Measurements from ENCODE around the gene DGKB. TPM values are rescaled to one million over a fixed set of nuclear protein-coding genes. Genes with fewer than 3 reads are reported as not detected.

The DGKB gene
- total RNA-seq, 2 donors from 2014 or later = not detected

- ATAC-seq = no peak
- peaks cover 11% of the 10 kb centered on the region for H3K9me3 Mint-ChIP-seq
Observed at GRCh38 chr7:14184292-14184864, 718.2 kb downstream of the DGKB start.

GRCh38 chr7:14179781-14180180 lies 722.8 kb downstream of the DGKB start:
- DNase-seq (ENCODE audit: low spot score) (no peak), ATAC-seq (no peak)
- no peaks in the 10 kb centered on the region for H3K4me1 Mint-ChIP-seq (ENCODE audit: low read depth in 2 of 2)
- no peaks in the 10 kb centered on the region for H3K27me3 Mint-ChIP-seq
- H3K36me3 Mint-ChIP-seq = no peaks in the 10 kb centered on the region
- H3K27ac Mint-ChIP-seq = no peak overlapping the region
- peaks cover 1% of the 10 kb centered on the region for H3K9me3 Mint-ChIP-seq
- H3K4me3 Mint-ChIP-seq = no peak overlapping the region

More at GRCh38 chr7:14184292-14184864, 718.2 kb downstream of the DGKB start:
- Mint-ChIP-seq H3K4me3 (no peak overlapping the region), H3K4me1 (ENCODE audit: low read depth in 2 of 2) (no peaks in the 10 kb centered on the region), H3K27ac (no peak overlapping the region), H3K36me3 (peaks cover 10% of the 10 kb centered on the region), H3K27me3 (no peaks in the 10 kb centered on the region)
- DNase-seq (ENCODE audit: low spot score) = no peak

- ATAC-seq = no peak
- no peak for DNase-seq (ENCODE audit: low spot score)
- Mint-ChIP-seq H3K27ac (no peak overlapping the region), H3K36me3 (no peaks in the 10 kb centered on the region), H3K4me1 (ENCODE audit: low read depth in 2 of 2) (no peaks in the 10 kb centered on the region), H3K9me3 (no peaks in the 10 kb centered on the region), H3K4me3 (no peak overlapping the region), H3K27me3 (no peaks in the 10 kb centered on the region)
Observed at GRCh38 chr7:14177876-14178275, 724.7 kb downstream of the DGKB start.

GRCh38 chr7:14170872-14171271 lies 731.7 kb downstream of the DGKB start:
- ATAC-seq = no peak

GRCh38 chr7:14158111-14158510 lies 744.4 kb downstream of the DGKB start:
- Mint-ChIP-seq H3K9me3 (peaks cover 15% of the 10 kb centered on the region), H3K27me3 (no peaks in the 10 kb centered on the region), H3K4me3 (no peak overlapping the region), H3K36me3 (no peaks in the 10 kb centered on the region), H3K4me1 (ENCODE audit: low read depth in 2 of 2) (no peaks in the 10 kb centered on the region), H3K27ac (no peak overlapping the region)
- no peak for ATAC-seq
- no peak for DNase-seq (ENCODE audit: low spot score)

More at GRCh38 chr7:14170872-14171271, 731.7 kb downstream of the DGKB start:
- Mint-ChIP-seq H3K4me1 (ENCODE audit: low read depth in 2 of 2) (no peaks in the 10 kb centered on the region), H3K4me3 (no peak overlapping the region), H3K27ac (no peak overlapping the region), H3K9me3 (peaks cover 21% of the 10 kb centered on the region), H3K36me3 (peaks cover 7% of the 10 kb centered on the region), H3K27me3 (no peaks in the 10 kb centered on the region)
- no peak for DNase-seq (ENCODE audit: low spot score)

GRCh38 chr7:14156436-14156835 lies 746.1 kb downstream of the DGKB start:
- ATAC-seq (no peak), DNase-seq (ENCODE audit: low spot score) (no peak)
- no peaks in the 10 kb centered on the region for H3K36me3 Mint-ChIP-seq
- H3K4me3 Mint-ChIP-seq = no peak overlapping the region
- H3K27me3 Mint-ChIP-seq = no peaks in the 10 kb centered on the region
- H3K9me3 Mint-ChIP-seq = peaks cover 14% of the 10 kb centered on the region
- no peak overlapping the region for H3K27ac Mint-ChIP-seq
- H3K4me1 Mint-ChIP-seq (ENCODE audit: low read depth in 2 of 2) = no peaks in the 10 kb centered on the region

- no peak overlapping the region for H3K4me3 Mint-ChIP-seq
- H3K4me1 Mint-ChIP-seq (ENCODE audit: low read depth in 2 of 2) = no peaks in the 10 kb centered on the region
Observed at GRCh38 chr7:14148974-14149373, 753.6 kb downstream of the DGKB start.

GRCh38 chr7:14147532-14147931 lies 755.0 kb downstream of the DGKB start:
- no peaks in the 10 kb centered on the region for H3K27me3 Mint-ChIP-seq
- ATAC-seq = no peak
- no peak overlapping the region for H3K4me3 Mint-ChIP-seq
- H3K9me3 Mint-ChIP-seq = no peaks in the 10 kb centered on the region
- H3K36me3 Mint-ChIP-seq = no peaks in the 10 kb centered on the region
- no peak overlapping the region for H3K27ac Mint-ChIP-seq
- DNase-seq (ENCODE audit: low spot score) = no peak
- no peaks in the 10 kb centered on the region for H3K4me1 Mint-ChIP-seq (ENCODE audit: low read depth in 2 of 2)

More at GRCh38 chr7:14148974-14149373, 753.6 kb downstream of the DGKB start:
- Mint-ChIP-seq H3K9me3 (no peaks in the 10 kb centered on the region), H3K27me3 (no peaks in the 10 kb centered on the region), H3K27ac (no peak overlapping the region), H3K36me3 (no peaks in the 10 kb centered on the region)
- no peak for ATAC-seq
- no peak for DNase-seq (ENCODE audit: low spot score)

- Mint-ChIP-seq H3K4me3 (no peak overlapping the region), H3K9me3 (peaks cover 2% of the 10 kb centered on the region), H3K27ac (no peak overlapping the region), H3K4me1 (ENCODE audit: low read depth in 2 of 2) (no peaks in the 10 kb centered on the region), H3K36me3 (no peaks in the 10 kb centered on the region), H3K27me3 (no peaks in the 10 kb centered on the region)
- no peak for ATAC-seq
- no peak for DNase-seq (ENCODE audit: low spot score)
Observed at GRCh38 chr7:14144538-14144937, 758.0 kb downstream of the DGKB start.

- Mint-ChIP-seq H3K27ac (no peak overlapping the region), H3K36me3 (no peaks in the 10 kb centered on the region), H3K4me3 (no peak overlapping the region), H3K9me3 (peaks cover 3% of the 10 kb centered on the region), H3K27me3 (no peaks in the 10 kb centered on the region), H3K4me1 (ENCODE audit: low read depth in 2 of 2) (no peaks in the 10 kb centered on the region)
- ATAC-seq (no peak), DNase-seq (ENCODE audit: low spot score) (no peak)
Observed at GRCh38 chr7:14144109-14144508, 758.4 kb downstream of the DGKB start.

GRCh38 chr7:14137676-14138075 lies 764.9 kb downstream of the DGKB start:
- H3K9me3 Mint-ChIP-seq = peaks cover 6% of the 10 kb centered on the region
- H3K36me3 Mint-ChIP-seq = no peaks in the 10 kb centered on the region
- no peaks in the 10 kb centered on the region for H3K4me1 Mint-ChIP-seq (ENCODE audit: low read depth in 2 of 2)
- H3K27me3 Mint-ChIP-seq = no peaks in the 10 kb centered on the region
- no peak overlapping the region for H3K4me3 Mint-ChIP-seq
- no peak overlapping the region for H3K27ac Mint-ChIP-seq
- DNase-seq (ENCODE audit: low spot score) (no peak), ATAC-seq (no peak)

GRCh38 chr7:14133752-14134151 lies 768.8 kb downstream of the DGKB start:
- no peak overlapping the region for H3K4me3 Mint-ChIP-seq
- H3K27ac Mint-ChIP-seq = no peak overlapping the region
- ATAC-seq = no peak
- no peaks in the 10 kb centered on the region for H3K36me3 Mint-ChIP-seq
- no peaks in the 10 kb centered on the region for H3K4me1 Mint-ChIP-seq (ENCODE audit: low read depth in 2 of 2)
- H3K9me3 Mint-ChIP-seq = no peaks in the 10 kb centered on the region
- DNase-seq (ENCODE audit: low spot score) = no peak
- no peaks in the 10 kb centered on the region for H3K27me3 Mint-ChIP-seq

- Mint-ChIP-seq H3K4me1 (ENCODE audit: low read depth in 2 of 2) (no peaks in the 10 kb centered on the region), H3K27me3 (no peaks in the 10 kb centered on the region), H3K36me3 (no peaks in the 10 kb centered on the region), H3K27ac (no peak overlapping the region), H3K4me3 (no peak overlapping the region), H3K9me3 (peaks cover 8% of the 10 kb centered on the region)
- no peak for ATAC-seq
- DNase-seq (ENCODE audit: low spot score) = no peak
Observed at GRCh38 chr7:14125998-14126397, 776.6 kb downstream of the DGKB start.

GRCh38 chr7:14124716-14125115 lies 777.8 kb downstream of the DGKB start:
- H3K4me3 Mint-ChIP-seq = no peak overlapping the region
- DNase-seq (ENCODE audit: low spot score) (no peak), ATAC-seq (no peak)
- no peaks in the 10 kb centered on the region for H3K4me1 Mint-ChIP-seq (ENCODE audit: low read depth in 2 of 2)
- no peak overlapping the region for H3K27ac Mint-ChIP-seq
- no peaks in the 10 kb centered on the region for H3K27me3 Mint-ChIP-seq
- H3K36me3 Mint-ChIP-seq = no peaks in the 10 kb centered on the region
- H3K9me3 Mint-ChIP-seq = peaks cover 8% of the 10 kb centered on the region

GRCh38 chr7:14123923-14124322 lies 778.6 kb downstream of the DGKB start:
- no peaks in the 10 kb centered on the region for H3K4me1 Mint-ChIP-seq (ENCODE audit: low read depth in 2 of 2)
- no peak for DNase-seq (ENCODE audit: low spot score)
- H3K9me3 Mint-ChIP-seq = peaks cover 8% of the 10 kb centered on the region
- H3K4me3 Mint-ChIP-seq = no peak overlapping the region
- no peak overlapping the region for H3K27ac Mint-ChIP-seq
- no peaks in the 10 kb centered on the region for H3K36me3 Mint-ChIP-seq
- H3K27me3 Mint-ChIP-seq = no peaks in the 10 kb centered on the region
- no peak for ATAC-seq
